ENCODE data around the gene ZBTB7B.

ZBTB7B gene

DNA sequence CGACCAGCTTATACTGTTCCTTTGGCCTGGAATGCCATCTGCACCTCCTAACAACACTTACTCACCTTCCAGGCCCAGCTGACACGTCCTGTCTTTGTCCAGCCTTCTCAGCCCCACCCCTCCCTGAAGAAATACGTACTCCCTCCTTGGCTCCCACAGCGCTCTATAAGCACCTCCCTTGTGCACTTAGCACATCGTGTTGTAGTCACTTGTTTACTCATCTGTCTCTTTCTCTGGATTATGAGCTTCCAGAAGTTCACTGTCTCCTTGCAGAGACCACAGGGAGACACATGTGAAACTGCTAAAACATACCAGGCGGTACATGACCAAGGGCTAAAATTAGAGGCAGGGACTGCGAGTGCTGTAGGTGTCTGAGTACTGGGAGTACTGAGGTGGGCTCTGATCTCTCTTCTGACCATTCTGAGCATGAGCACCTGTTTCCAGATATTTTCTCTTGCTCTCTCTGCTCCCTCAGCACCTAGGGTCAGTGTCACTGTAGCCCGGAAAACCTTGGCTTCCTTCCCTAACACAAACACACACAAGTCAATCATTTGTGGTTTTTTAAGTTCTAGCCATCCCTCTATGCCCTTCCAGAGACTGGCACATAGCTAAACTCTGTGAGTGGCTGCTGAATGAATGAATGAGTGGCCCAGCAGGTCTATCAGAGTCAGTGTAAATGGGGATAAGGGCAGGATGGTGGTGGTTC is 36.2 kb downstream of the ZBTB7B start:
- no peak for DNase-seq (ENCODE audit: low read depth)

DNA sequence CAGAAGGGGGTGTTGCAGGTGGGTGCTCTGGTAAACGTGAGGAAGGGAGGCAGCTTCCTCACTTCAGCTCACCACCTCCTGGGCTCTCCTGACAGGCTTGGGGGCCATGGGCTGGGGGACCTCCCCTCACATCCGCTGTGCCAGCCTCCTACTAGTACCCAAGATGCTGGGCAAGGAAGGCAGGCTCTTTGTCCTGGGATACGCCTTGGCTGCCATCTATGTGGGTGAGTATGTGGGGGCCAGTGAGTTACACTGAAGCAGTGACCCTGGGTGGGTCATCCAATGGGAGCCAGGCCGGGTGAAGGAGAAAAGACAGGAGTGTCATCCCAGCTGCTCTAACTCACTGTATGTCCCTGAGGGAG is 36.7 kb downstream of the ZBTB7B start:
- no peak for DNase-seq (ENCODE audit: low read depth)

DNA sequence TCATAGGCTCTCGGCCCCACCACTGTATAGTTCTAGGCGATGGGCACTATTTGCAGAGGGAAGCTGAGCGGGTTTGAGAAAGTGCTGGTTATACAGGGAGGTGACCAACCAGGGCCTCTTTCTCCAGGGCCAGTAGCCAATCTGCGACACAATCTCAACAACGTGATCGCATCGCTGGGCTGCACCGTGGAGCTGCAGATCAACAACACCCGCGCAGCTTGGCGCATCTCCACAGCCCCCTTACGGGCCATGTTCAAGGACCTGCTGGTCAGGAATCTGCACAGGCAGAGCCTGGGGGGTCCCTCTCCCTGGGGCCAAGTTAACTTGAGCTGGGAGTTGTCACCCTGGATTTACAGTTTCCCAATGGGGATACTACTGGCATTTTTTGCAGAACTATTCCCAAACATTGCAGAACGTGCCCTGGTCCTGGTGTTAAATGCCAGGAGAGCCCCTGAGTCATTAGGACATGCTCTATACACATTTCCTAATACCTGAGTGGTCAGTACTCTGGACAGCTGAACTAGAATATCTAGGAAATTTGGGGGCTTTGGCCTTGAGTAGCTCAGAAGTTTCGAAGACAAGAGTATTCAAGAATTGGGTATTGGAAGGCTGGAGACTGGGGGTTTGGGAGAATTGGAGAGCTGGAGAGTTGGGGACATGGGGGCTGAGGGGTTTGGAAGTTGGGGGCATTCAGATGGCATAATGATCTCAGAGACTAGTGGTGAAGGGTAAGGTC is 37.9 kb downstream of the ZBTB7B start:
- DNase-seq (ENCODE audit: low read depth) = no peak

DNA sequence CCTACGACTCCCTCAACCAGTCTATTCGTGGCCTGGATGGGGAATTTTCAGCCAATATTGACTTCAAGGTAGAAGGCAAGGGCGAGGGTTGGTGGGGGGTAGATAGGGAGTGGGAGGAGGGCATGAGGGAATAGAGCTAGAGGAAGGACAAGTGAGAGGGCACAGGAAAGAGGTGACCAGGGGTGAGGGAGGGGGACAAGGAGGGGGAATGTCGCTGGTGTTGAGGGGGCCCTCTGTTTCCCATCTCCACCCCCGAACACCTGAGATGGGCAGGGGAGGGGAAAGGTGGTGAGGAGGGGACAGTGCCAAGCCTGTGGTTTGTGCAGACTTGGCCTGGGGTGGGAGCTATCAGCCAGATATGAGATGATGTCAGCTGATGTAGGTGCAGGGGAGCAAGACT is 40.2 kb downstream of the ZBTB7B start:
- DNase-seq (ENCODE audit: low read depth) = no peak

DNA sequence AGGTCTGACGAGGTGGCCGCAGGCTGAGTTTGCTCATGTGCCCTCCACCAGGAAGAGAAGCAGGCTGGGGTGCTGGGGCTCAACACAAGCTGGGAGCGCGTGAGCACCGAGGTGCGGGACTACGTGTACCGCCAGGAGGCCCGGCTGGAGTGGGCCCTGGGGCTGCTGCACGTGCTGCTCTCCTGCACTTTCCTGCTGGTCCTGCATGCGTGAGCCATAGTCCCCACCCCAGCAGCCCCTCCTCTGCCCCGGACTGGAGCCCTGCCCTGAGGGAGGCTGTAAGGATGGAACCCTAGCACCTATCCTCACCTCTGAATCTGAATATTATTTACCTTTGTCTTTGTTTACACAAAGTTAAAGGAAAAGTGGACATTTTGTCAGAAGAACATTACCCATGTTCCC is 40.7 kb downstream of the ZBTB7B start:
- DNase-seq (ENCODE audit: low read depth) = no peak

DNA sequence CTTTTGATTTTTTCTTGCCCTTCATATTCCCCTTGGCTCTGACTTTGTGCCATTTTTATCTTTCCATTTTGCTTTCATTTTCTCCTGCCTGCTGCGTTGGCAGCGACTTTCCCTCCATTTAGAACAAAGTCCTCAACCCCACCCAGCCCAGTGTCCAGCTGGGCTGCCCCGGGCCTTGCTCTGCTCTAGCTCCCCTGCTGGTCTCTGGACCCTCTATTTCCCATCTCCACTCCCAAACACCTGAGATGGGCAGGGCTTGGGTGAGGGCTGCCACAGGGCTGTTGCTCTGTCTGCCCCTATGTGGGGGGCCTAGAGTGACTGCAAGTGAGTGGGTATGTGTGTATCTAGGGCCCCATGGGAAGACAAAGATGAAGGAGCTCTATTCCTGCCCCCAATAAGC is 41.2 kb downstream of the ZBTB7B start:
- no peak for DNase-seq (ENCODE audit: low read depth)

DNA sequence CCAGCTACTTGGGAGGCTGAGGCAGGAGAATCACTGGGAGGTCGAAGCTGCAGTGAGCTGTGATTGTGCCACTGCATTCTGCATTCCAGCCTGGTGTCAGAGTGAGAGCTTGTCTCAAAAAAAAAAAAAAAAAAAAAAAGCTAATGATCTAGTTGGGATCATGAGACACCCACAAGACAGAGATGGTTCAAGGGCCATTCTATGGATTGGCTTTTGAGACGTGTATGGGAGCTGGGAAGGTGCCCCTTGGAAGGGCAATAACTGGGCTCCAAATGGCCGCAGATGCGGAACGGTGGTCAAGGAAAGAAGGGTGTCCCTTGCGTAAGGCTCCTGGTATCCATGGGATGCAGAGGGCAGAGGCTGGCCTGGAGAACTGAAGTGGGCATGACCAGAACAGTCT is 41.8 kb downstream of the ZBTB7B start:
- DNase-seq (ENCODE audit: low read depth) = no peak

DNA sequence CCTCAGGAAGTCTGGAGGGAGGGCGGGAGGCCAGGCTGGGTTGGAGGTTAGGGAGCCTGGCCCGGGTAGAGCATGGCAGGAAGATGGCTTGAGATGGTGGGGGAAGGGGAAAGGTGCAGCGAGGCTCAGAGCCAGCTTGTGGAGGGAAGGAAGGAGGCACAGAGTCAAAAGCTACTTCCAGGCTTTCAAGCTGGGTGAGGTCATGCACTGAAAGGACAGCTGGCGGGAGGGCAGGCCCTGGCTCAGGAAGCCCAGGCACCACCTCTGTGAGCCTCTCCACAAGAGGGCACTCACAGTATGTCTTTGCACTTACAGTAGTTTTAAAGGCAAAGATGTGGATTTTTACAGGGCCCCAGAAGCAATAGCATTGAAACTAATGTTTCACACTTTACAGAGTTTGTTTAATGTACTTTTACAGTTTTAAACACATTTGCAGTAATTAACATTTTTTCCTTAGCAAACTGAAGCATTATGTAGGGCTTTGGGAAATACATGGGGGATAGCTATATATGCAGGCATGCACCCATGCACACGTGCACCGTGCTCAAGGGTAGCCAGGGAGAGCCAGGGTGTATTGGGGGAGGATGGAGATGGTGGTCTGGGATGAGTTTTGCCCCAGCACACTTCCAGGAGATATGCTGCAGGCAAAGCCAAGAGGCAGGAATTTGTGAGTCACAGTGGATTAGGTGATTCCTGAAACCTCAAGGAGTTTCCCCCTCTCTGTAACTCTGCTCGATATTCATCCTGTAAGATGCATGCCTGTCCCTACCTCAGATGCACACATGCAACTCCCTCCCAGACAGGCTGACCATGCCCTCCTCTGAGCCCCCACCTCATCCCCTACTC is 42.4 kb downstream of the ZBTB7B start:
- peak; percentile 38 for DNase-seq (ENCODE audit: low read depth)

DNA sequence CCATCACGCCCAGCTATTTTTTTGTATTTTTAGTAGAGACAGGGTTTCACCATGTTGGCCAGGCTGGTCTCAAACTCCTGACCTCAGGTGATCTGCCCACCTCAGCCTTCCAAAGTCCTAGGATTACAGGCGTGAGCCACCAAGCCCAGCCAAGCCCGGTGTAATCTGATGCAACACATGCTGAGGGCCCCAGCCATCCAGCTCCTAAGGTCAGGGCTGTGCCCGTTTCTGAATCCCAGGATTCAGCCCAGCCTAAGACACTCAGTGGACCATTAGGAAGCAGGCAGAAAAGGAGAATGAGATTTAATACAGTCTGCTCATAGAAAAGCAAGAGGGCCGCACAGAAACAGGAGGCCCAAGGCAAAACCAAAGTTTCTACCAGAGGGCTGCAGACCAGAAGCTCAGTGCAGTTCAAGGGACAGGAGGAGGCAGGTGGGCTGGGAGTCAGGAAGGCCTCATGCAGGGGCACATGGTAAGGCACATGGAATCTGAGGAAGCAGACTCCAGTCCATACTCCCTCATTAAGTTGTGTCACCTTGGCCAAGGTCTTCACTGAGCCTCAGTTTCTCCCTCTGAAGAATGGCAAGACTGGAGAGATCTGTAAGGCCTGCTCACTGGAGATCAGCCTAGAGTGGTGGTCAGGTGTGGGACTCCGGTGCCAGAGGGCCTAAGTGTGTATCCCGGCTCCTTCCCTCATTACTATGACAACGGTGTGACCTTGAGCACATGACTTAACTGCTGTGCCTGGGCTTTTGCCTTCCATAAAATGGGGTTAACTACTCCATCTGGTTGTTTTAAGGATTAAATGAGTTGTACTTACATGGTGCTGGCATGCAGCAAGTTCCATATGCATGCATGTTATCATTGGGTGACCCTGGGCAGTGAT is 46.1 kb downstream of the ZBTB7B start:
- no peak for DNase-seq (ENCODE audit: low read depth)

DNA sequence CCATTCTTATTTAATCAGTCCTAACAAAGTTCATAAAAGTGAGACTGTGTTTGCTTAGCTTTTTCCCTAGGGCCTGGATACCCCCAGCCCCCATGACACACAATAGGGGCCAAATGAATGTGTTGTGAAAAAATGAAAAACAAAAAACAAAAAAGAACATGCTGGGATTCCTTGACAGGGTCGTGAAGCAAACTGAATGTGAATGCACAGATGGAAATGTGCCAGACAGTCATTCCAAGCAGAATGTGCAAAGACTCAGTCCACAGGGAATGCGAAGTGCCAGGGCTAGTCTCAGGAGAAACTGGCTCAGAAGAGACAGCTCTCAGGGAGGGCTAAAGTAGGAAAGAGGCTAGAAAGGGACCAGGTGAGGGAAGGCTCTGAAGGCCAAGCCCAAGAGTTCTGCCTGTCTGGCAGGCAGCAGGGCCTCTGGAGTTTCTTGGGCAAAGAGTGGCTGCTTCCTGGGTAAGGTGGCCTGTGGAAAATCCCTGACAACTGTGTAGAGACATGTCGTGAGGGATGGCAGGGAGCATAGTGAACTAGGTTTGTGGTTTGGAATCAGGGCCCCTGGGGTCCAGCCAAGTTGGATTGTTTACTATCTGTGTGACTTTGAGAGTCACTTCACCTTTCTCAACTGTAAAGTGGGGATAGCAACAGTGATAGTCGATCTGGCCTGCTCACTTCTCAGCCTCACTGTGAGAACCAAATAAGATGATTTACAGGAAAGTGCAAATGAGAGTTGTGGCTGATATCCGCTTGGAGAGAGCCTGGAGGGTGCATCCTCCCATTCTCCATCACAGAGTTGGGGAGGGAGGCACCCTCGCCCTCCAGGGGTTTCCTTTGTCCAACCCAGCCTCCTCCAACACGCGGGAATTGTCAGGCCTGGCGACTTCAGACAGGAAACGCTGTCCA is 47.3 kb downstream of the ZBTB7B start:
- DNase-seq (ENCODE audit: low read depth) = no peak

DNA sequence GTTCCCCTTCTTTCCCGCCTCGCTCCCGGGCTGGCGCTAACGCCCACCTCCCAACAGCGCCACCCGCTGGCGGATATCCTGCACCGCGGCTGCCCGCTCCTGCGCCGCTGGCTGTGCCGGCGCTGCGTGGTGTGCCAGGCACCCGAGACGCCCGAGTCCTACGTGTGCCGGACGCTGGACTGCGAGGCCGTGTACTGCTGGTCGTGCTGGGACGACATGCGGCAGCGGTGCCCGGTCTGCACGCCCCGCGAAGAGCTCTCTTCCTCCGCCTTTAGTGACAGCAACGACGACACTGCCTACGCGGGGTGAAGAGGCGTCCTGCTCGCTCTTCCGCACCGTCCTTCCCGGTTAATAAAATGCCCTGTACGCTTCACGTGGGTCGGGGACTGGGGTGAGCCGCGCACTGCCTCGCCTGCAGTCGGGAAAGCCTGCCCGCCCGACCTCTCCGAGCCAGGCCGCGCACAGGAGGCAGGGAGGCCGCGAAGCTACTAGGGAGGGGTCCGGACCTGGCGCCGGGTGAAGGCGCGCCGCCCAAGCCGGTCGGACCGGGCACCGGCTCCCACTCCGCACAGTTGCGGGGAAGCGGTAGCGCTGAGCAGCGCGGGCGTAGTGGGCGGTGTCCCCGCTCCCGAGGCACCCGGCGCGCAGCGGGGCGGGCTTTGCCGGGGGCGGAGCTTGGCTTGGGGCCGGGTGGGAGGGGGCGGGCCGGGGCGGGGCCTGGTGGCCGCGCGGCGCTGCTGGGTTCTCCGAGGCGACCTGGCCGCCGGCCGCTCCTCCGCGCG is 48.1 kb downstream of the ZBTB7B start, which contains the start of gene ADAM15:
ADAM15 (plus strand) TSS at position 757 of the 782 bp plus-strand sequence. CDS start 71 bp downstream, outside the sequence.
- DNase-seq (ENCODE audit: low read depth) = peak; percentile 64

DNA sequence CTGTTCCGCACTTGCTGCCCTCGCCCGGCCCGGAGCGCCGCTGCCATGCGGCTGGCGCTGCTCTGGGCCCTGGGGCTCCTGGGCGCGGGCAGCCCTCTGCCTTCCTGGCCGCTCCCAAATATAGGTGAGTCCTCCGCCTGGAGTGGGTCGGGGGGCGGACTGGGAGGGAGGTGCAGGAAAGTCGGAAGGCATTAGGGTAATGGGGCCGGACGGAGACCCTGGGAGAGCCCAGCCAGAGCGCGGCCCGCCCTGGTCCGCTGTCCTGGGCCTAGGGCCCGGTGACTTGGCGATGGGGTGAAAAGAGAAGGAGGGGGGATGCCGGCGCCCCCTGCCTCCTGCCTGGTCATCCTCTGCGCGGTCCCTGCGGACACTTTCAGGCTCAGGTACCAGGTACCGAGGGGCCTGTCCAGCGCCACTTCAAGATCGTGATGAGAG is 48.8 kb downstream of the ZBTB7B start:
- DNase-seq (ENCODE audit: low read depth) = no peak

DNA sequence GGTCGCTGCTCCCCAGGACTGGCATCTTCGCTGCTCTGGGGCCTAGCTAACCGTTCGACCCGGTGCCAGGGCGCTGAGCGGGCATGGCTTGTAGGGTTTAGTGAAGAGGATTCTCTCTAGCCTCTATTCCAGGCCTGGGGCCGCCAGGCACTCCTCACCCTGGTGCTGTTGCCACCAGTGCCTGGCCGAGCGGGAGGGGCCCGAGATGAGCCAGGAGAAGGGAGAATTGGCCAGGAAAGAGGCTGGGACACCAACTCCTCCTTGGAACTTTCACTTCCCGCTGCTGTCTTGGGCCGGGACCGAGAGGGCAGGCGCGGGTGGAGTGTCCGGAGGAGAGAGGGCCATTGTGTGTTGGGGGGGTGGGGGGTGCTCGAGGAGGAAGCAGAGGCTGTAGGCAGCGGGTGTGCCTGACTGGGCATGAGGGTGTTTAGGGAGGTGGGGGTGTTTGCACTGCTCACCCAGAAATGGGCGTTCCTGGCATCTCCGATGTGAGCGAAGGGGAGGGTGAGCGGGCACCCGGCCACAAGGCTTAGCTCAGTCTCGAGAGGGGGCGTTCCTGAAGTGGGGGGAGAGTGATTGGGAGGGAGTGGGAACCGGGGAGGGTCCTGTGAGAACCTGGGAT is 49.3 kb downstream of the ZBTB7B start:
- no peak for DNase-seq (ENCODE audit: low read depth)

DNA sequence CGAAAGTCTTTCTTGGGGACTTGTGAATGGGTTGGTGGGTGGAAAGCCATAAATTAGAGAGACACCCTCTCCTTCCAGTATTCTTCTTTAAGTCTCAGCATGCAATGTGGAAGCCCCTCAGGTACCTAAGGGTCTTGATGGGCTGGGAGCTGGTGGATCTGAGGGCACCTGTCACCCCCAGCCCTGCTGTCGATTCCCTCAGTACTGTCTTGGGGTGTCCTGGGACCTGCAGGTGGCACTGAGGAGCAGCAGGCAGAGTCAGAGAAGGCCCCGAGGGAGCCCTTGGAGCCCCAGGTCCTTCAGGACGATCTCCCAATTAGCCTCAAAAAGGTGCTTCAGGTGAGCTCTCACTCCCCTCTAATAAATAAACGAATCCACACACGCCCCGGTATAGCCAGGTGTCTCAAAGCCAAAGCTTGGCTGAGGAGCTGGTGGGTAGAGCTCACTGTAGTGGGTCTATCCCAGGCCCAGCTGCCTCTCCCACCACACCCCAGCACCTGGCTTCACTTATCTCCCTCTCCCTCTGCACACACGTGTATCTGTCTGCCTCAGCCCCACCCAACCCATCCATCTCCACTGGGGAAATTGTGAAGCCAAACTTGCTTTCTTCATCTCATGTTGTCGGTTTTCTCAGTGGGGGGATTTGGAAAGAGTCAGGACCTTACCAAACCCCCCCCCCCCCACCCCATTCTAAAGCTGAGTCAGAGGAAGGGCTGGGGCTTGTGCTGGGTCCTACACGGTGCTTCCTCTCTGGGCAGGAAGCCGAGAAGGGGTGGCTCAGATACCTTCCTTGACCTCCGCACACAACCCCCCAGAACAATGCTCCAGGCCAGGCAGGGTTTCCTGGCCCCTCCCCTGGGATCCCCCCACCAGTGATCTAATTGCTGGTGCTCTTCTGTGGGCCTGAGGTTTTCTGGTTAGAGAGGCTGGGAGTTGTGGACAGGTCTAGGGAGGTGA is 50.1 kb downstream of the ZBTB7B start:
- no peak for DNase-seq (ENCODE audit: low read depth)

DNA sequence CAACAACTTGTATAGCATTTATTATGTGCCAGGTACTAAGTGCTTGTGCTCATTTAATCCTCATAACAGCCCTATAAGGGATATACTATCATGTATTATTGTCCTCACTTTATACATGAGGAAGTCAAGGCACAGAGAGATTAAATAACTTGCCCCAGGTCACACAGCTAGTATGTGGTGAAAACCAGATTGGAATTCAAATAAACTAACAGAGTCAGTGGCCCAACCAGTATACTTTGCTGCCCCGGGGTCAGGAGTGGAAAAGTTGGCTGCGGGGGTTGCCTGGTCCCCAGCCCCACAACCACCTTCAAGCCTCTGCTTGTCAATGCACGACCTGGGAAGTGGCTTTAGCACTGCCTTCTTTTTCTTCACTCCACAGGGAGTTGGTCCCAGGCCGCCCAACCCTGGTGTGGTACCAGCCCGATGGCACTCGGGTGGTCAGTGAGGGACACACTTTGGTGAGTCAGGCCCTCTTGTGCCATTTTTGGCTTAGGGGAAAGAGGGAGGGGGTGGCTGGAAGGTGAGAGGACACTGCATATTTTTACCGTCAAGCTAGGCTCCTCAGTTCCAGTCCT is 51.0 kb downstream of the ZBTB7B start:
- no peak for DNase-seq (ENCODE audit: low read depth)

DNA sequence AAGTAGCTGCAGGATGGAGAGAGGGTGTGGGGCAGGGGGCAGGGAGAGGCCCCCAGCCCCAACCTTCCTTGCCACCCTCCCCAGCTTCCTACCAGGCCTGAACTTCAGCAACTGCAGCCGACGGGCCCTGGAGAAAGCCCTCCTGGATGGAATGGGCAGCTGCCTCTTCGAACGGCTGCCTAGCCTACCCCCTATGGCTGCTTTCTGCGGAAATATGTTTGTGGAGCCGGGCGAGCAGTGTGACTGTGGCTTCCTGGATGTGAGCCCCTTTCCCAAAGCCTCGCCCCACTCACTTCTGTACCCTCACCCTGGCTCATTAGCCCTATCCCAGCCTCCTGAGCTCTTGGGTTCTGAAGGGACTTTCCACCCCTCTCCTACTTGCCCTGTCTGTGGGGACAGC is 54.5 kb downstream of the ZBTB7B start:
- DNase-seq (ENCODE audit: low read depth) = no peak

DNA sequence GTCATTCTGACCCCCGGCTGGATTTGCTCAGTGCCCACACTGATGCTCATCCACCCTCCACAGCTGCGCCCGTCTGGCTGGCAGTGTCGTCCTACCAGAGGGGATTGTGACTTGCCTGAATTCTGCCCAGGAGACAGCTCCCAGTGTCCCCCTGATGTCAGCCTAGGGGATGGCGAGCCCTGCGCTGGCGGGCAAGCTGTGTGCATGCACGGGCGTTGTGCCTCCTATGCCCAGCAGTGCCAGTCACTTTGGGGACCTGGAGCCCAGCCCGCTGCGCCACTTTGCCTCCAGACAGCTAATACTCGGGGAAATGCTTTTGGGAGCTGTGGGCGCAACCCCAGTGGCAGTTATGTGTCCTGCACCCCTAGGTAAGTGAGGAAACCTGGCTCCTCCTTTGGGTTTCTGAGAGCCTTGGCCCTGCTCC is 55.2 kb downstream of the ZBTB7B start:
- DNase-seq (ENCODE audit: low read depth) = no peak

DNA sequence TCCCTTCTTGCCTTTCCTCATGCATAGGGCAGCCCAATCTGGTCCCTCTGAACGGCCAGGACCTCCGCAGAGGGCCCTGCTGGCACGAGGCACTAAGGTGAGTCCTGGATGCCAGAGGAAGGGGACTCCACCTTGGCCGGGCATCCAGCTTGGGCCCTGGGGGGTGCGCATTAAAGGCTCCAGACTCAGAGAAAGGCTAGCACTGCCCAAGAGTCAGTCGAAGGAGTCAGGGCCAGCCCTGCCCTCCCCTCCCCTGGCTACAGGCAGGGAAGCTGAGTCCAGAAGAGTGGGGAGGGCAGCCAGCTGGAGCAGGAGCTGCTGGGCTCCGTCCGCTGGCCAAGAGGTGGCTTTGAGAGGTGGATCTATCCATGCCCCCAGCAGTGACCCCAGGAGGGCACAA is 58.1 kb downstream of the ZBTB7B start:
- DNase-seq (ENCODE audit: low read depth) = no peak
